Amniotic stem cell (primary cell): ENCODE measurements around the gene ASRGL1.
"Not testable (repeated sequence)": the region's sequence is repeated elsewhere in the genome, so short reads cannot be mapped to it uniquely, and the experiment has no call there.

Source experiments
- DNase-seq: peaks from one replicate; lab custom pipeline; 2025; lab: John Stamatoyannopoulos, UW

Gene ASRGL1

DNA sequence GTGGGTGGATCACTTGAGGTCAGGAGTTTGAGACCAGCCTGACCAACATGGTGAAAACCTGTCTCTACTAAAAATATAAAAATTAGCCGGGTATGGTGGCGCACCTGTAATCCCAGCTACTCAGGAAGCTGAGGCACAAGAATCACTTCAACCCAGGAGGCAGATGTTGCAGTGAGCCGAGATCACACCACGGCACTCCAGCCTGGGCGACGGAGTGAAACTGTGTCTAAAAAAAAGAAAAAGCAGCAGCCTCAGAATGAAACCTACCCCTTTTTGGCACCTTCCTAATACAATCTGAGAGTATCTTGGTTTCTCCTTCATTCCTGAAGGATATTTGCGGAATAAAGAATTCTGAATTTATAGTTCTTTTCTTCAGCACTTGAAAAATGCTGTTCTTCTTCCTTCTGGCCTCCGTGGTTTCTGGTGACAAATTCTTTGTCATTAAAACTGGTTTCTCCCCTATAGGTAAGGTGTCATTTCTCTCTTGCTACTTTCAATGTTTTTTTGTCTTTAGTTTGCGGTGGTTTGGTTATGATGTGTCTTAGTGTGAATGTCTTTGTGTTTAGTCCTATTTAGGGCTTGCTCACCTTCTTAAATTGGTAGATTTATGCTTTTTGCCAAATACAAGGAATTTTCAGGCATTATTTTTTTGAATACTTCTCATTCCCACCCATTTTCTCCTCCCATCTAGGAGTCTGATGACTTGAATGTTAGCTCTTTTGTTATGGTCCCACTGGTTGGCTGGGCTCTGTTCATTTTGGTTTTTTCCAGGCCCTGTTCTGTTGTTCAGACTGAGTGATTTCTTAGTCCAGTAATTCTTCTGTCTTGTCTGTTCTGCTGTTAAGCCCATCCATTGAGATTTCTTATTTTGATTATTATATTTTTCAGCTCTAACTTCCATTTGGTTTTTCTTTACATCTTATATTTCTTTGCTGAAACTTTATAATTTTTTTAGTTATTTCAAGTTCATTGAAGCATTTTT, 15.4 kb downstream of the ASRGL1 start:
- DNase-seq = no peak

DNA sequence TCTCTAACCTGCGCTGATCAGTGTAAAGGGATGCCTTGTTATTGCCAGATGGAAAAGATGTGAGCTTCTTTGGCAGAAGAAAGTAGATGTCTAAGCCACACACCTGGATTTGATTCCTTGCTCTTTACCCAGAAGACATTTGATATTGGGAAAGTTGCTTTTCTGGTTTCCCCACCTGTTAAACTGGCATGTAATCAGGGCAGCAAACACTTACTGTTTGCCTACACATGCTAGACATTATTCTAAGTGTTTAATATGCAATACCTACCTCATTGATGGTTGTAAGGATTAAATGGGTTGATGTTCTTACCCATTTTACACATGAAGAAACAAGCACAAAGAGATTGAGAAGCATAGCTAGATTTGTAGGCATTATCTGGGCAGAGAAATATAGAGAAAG, 16.6 kb downstream of the ASRGL1 start:
- DNase-seq = no peak

DNA sequence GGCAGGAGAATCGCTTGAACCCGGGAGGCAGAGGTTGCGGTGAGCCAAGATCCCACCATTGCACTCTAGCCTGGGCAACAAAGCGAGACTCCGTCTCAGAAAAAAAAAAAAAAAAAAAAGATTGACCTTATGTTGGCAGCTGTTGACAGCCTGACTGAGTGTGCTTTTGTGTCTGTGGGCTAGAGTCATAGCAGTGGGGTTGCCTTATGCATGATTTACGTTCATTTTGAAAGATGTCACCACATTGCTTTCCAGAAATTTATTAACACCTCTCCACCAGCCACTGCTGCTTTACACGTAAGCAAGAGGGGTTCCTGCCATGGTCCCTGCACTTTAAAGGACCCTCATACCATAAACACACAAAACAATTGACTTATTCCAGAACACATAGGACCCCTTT, 21.0 kb downstream of the ASRGL1 start:
- no peak for DNase-seq

DNA sequence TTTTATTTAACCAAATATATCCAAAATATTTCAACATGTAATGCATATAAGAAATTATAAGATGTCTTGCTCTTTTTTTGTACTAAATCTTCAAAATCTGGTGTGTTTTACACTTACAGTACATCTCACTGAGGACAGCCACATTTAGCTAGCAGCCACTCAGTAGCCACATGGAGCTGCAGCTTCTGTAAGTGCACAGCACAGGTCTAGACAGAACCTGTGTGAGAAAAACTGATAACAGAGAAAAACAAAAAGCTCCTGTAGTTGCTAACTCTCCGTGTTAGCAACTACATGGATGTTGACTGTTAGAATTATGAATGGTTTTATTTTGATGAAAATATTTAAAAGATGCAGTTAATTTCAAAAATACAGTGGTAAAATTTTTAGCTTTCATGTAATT, 22.2 kb downstream of the ASRGL1 start:
- no peak for DNase-seq

DNA sequence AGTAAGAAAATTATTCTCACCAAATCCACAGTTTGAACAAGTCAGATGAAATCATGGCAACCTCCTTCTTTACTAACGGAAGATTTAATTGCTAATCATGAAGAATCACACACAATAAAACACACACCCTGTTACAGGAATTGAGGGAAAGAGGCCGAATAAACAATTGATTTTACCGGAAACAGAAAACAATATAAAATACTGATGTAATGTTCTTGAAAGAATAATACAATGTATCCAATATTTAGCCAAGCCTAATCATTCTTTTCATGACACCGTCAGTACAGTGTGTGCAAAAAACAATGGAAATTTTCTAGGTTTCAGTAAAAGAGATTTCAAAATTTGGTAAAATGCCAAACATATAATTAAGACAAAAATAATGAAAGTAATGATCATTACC, 23.4 kb downstream of the ASRGL1 start:
- no peak for DNase-seq

DNA sequence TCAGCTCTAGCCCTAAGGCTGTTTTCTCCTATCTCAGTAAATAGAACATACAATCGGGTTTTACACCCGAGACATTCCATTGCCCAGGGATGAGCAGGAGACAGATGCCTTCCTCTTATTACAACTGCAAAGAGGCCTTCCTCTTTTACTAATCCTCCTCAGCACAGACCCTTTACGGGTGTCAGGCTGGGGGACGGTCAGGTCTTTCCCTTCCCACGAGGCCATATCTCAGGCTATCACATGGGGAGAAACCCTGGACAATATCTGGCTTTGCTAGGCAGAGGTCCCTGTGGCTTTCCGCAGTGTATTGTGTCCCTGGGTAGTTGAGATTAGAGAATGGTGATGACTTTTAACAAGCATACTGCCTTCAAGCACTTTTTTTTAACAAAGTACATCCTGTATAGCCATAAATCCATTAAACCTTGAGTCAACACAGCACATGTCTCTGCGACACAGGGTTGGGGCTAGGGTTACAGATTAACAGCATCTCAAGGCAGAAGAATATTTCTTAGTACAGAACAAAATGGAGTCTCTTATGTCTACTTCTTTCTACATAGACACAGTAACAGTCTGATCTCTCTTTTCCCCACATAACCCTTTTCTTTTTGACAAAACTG, 31.7 kb downstream of the ASRGL1 start:
- not testable (repeated sequence) for DNase-seq

DNA sequence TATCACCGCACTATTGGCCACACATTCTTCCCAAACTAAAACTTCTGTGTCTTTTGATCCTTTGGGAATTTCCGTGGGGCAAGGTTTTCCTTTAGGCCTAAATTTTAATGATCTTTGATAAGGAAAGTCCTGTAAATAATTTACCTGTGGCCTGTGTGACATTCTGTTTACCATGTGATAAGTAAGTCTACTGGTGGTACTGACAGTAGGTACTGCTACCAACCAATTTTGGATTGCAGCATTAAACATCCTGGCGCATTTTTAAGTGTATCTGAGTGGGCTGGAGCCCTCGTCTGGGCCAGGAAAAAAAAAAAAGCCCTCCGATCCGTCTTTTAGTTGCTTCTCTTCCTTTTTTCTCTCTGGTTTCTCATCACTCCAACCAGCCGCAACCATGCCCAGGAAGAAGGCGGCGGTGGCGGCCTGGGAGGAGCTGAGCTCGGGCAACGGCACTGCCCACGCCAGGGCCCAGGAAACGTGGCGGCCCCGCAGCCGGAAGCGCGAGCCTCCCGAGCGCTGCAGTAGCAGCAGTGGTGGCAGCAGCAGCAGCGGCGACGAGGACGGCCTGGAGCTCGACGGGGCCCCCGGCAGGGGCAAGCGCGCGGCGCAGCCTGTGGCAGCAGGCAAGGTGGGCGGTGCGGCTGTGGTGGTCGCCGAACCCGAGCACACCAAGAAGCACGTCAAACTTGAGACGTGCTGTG, 33.6 kb downstream of the ASRGL1 start:
- no peak for DNase-seq

DNA sequence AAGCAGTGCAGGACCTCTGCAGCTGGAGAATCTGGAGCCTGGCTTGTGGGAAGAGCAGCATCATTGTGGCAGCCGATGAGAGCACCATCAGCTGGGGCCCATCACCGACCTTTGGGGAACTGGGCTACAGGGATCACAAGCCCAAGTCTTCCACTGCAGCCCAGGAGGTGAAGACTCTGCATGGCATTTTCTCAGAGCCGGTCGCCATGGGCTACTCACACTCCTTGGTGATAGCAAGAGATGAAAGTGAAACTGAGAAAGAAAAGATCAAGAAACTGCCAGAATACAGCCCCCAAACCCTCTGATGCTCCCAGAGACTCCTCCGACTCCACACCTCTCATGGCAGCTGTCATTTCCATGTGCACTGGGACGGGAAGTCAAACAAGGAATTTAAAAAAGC, 35.6 kb downstream of the ASRGL1 start:
- DNase-seq = no peak

DNA sequence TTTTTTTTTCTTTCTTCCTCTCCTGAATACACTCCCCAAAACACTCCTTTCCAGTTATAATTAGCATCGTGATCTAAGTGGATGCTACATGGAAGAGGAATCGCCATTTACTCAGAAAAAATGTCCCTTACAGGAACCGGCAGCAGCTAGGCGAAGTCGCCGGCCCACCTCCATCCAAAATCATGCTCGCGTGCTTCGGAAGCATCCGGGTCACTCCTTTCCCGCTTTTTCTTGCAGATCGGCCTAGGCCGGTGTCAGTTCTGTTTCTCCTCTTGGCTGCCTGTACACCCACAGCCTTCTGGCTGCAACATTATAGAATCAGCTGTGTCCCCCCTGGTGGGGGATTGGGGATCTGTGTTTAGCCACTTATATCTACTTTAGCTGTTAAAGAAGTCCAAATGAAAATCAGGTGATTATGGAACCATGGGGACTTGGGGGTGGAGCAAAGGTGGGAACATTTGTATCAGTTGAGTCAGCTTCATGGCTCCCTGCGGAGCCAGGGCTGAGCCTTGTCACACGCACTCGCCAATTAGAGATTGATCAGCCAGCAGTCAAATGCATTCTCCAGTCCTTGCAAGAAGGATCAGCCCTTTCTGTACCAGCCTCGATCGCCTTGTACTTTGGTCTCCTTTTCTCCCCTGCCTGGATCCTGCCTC, 36.3 kb downstream of the ASRGL1 start:
- no peak for DNase-seq

DNA sequence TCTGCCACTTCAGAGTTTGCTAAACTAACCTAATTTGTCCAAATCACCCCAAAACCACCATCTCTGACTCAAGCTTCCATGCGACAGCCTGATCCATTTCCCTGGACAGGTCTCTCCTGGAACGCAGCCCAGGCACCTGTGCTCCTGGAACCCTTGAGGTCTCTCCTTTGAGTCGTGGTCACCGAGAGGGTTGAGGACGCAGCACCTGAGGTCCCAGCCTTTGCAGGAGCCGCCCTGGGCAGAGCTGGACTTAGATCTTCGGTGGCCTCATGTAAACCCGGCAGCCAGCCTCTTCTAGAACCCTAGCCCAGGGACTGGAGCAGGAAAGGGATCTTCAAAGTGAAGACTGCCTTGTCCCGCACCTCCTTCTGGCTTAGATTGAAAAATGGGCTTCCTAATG, 37.6 kb downstream of the ASRGL1 start:
- DNase-seq = no peak

DNA sequence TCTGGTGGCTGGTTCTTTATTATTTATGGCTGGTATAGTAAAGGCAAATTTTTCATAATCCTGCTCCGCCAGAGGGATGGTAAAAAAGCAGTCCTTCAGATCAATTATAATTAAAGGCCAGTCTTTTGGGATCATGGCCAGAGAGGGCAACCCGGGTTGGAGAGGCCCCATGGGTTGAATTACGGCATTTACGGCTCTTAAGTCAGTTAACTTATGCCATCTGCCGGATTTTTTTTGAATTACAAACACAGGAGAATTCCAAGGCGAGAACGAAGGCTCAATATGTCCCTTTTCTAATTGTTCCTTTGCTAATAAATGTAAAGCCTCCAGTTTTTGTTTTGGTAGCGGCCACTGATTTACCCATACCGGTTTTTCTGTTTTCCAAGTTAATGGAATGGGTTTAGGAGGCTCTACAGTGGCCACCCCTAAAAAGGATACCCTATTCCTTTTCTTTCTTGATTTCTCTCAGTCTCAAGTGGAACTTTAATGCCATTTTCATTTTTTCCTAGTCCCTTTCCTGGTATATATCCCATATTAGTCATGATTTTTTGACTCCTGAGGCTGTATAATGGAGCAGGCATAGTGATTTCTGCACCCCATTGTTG, 41.3 kb downstream of the ASRGL1 start:
- DNase-seq = peak; percentile 12

DNA sequence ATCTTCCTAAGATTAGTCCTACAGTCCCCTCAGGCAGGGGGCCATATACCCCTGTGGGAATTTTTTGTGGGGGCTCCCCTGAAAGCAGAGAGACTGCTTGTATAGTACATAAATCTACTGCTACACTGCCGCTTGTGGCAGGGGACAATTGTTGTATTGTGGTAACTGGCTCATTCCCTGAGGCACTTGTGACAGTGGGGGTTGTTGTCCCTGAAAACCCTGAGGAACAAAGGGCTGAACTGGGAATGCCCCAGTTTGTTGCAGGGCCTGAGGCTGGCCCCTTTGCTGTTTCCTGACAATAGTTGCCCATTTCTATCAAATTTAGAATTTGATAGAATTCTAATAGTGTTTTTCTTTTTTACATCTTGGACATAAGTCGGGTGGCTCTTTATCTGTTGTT, 42.3 kb downstream of the ASRGL1 start:
- not testable (repeated sequence) for DNase-seq

DNA sequence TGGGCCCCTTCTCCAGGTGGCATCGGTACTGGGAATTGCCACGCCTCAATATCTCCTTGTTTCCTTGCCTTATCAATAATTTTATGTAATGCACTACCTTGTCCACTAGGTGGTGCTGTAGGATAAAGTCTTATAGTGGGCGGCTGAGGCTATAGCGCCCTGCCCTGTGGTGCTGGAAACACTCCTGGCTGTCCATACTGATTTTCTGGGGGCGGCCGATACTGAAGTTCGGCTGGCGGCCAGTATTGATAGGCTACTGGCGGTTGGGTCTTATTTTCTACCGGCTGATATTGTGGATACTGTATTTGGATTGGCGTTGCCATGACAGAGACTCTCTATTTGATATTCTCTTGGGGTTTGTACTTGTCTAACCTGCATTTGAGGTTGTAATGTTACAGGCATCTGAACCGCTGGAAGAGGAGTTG, 43.6 kb downstream of the ASRGL1 start:
- DNase-seq = peak; percentile 75

DNA sequence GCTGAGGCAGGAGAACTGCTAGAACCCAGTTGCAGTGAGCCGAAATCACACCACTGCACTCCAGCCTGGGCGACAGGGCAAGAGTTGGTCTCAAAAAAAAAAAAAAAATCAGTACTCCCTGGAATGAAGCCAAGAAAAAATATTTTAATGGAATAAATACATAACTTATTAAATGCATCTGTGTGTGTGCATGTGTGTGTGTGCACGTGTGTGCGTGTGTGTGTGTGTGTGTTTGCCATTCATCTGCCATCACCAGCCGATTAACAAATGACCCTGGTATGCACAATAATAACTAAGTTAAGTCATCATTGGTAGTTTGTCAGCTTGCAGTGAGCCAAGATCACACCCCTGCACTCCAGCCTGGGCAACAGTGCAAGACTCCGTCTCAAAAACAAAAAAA, 46.6 kb downstream of the ASRGL1 start:
- no peak for DNase-seq

DNA sequence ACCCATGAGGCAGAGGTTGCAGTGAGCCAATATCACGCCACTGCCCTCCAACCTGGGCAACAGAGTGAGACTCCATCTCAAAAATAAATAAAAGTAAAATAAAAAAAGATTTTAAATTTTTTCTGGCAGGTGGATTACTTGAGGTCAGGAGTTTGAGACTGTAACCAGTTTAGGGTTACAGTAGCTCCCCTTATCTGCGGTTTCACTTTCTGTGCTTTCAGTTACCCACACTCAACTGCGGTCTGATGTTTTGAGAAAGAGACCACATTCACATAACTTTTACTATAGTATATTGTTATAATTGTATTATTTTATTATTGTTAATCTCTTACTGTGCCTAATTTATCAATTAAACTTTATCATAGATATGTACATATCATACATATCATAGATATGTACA, 48.8 kb downstream of the ASRGL1 start:
- DNase-seq = not testable (repeated sequence)

DNA sequence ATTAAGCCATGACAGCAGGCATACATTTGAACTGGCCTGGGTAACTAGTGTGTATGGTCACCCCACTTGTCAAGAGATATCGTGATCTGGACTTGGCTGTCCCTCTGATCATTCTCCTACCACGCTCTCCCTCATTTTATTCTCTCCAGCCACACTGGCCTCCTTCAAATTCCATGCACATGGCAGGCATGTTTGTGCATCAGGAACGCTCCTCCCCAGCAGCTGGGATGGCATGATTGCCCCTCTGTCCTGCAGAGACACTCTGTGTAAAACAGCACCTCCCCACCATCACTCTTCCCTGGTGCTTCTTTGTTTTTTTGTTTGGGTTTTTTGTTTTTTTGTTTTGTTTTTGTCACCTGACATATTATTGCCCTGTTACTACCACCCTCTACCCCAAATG, 50.1 kb downstream of the ASRGL1 start:
- no peak for DNase-seq

DNA sequence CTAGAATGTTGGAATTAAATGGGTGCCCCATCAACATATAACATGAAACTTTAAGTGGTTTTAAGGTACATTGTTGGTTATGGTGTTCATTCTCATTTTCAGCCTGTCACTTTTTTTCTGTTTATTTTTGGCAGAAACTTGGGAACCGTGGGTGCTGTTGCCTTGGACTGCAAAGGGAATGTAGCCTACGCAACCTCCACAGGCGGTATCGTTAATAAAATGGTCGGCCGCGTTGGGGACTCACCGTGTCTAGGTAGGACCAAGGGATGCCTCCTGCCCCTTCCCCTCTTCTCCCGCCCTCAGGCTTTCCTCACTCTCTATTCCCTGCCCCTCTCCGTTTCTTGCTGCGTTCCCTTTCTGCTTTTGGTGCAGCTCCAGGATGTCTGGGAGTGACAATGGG, 51.8 kb downstream of the ASRGL1 start:
- no peak for DNase-seq

DNA sequence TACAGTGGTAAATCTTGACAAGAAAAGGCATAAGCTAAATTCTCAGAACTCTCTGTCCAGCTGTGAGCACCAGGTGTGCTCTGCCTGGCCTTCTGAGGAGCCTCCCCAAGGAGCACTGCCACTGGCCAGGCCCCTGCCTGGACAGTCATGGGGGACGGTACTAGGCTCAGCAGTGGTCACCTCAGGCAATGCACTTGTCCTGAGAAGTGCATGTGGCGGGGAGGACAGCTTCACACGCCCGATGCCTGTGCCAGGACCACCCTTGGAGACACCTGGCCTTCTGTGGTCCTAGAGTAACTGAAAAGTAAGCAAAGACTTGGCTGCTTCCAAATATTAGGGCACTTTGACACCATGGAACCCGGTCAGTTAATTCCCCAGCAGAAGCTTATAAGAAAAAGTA, 53.0 kb downstream of the ASRGL1 start:
- DNase-seq = no peak

DNA sequence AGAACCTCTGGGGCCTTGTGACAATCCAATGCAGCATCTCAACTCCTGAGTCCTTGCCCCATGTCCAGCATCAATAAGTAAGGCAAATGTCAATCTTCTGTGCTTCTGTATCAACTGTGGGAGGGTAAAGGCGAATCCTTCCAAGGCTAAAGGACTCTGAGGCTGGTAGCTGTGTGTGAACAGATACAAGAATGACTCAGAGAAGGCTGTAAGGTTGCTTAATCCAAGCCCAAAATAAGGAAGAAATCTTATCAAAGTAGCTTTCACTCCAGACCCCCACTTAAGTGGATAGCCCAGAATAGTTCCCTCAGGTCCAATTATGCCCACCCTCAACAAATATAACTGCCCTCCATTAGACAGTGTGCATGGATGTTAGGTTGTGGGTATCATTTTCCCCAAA, 53.5 kb downstream of the ASRGL1 start:
- DNase-seq = no peak

DNA sequence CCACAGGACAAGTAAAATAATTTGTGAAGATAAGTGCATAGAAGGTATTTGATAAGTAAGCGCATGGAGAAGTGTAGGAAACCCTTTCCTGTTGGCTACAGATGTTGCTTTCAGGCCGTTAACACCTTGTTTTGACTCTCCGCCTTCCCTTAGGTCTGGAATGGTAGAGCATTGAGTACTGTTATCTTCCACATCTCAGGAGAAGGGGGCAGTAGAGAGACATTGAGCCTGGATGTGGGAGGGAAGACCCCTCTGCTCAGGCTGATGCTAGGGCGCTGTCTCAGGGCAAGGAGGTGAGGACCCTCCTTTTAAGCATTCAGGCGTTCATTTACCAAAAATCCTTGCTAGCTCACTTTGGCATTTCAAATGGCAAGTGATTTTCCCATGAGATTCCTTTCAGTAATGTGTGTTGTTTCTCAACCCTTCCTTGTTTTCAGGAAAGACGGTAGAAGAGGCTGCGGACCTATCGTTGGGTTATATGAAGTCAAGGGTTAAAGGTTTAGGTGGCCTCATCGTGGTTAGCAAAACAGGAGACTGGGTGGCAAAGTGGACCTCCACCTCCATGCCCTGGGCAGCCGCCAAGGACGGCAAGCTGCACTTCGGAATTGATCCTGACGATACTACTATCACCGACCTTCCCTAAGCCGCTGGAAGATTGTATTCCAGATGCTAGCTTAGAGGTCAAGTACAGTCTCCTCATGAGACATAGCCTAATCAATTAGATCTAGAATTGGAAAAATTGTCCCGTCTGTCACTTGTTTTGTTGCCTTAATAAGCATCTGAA, 54.6 kb downstream of the ASRGL1 start:
- no peak for DNase-seq

DNA sequence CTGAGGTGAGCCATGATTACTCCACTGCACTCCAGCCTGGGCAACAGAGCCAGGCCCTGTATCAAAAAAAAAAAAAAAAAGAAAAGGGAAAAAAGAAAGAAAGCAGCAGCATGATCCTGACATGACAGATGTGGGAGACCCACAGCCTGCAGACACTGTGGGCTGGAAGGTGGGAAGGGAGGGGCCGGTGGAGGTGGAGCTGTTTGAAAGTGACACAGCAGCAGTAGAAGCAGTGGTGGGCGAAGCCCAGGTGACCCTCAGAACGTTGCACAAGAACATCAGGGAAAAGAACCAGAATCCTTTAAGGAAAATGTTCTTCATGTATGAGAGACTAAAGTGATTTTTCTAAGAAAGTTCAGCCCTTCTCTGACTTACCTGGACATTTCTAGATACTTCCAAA, 55.3 kb downstream of the ASRGL1 start:
- DNase-seq = no peak
